HG03039 (cell line): Measurements from ENCODE around the gene UPK2.

Experiments used
- ATAC-seq: cut with Tn5 transposase; IDR thresholded peaks from one replicate; pipeline ENCODE4 v1.9.1; 2021; ENCODE audit warnings: mild to moderate bottlenecking, moderate library complexity; ENCODE audit not compliant: unreplicated experiment

The UPK2 gene

DNA sequence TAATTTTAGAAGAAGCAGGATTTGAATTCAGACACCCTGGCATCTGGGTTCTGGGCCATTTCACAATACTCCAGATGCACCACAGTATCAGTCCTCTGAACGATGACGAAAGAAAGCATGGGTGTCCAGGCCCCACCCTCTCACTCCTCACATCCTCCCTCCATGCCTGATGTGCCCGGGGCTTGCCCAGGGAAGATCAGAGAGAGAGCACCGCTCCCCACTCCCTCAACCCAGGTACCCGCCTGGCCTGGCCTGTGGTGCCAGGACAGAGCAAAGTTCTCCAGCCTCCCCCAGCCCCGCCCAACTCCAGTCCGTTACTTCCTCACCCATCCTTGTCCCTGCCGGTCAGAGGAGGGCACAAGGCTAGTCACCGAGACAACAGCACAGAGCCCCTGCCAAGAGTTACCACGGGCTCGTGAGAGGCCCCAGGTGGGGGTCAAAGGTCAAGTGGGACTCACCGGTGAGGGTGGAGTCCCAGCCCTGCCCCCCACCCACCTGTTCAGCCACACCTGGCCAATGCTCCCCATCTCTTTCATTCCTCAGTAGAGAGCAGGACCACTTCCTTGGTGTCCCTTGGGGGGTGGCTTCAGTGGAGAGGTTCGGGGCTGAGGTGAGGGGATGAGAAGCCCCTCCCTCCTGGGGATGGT is 38.5 kb upstream of the UPK2 start:
- ATAC-seq = no peak

DNA sequence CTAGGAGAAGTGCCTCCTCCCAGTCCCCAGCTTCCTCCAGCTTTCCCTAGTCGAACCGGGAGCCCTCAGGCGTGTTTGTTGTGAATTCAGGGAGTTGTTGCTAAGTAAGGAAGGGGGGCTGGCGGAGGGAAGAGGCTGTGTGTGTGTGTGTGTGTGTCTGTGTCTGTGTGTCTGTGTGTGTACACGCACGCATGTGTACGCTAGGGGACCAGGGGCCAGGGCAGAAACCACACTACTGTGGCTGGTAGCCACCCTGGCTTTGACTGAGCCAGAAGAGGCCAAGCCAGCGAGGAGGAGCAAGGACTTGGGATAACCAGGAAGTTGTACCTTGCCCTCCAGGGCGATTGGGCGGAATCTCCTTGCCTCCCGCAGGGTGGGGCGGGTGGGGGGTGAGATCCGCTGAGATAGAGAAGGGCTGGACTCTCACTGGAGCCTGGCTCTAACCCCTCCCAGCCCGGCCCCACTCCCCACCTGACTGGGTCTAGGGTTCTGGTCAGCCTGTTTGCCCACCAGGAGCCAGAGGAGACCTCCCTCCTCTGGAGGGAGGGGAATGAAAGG is 37.9 kb upstream of the UPK2 start:
- ATAC-seq = no peak

DNA sequence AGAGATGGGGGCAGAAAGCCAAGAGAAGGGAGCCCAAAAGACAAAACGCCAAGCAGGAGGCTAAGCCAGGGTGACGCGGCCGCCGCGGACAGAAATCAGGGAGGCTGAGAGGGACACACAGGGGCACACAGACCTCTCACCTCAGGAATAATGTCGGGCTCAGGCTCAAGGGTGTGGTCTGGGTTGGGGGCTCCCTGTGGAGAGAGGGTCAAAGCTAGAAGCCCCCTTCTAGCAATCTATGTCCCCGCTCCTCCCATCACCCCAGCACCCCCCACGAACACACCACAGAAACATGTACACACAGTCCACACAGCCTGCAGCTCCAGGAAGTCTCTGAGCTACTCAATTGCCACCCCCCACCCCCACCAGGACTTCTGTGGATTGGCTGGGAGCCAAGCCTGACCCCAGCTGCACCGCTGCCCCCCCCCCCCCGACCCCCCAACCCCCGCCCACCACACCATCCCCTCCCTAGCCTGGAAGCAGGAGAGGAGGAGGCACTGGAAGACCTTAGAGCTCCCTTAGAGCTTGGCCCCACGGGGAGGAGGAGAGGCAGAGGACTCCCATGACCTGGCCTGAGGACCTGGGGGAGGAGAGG is 37.3 kb upstream of the UPK2 start:
- ATAC-seq = no peak

DNA sequence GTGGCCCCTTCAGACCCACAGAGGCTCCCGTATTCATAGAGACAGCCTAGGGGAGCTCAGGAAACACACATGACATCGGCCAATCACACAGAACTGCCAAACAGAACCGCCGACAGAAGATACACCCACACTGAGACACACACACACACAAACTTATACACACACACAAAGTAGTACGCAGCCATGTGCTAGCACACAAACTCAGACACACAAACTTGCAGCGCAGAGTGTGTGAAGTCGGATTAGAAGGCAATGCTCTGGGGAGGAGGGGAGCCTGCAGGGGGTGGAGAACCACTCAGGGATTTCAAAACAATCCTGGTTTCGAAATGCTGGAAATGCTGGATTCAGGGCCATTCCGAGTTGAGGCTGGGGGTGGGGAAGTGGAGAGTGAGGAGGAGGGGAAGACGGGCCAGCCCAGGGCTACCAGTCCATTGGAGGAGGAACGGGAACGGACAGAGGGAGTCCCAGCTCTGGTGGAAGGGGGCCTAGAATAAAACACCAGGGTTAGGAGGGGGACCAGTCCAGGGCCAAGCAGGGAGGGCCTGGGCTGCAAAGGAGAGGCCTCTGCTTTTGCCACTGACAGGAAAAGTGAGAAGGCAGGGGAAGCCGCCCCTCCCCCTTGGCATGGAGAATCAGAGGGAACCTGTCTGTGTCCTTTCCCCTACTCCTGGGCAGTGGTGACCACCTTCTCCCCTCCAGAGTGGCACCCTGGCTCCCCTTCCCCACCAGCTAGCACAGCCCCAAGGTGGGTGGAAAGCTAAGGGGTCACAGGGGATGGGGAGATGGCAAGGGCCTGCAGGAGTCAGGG is 34.8 kb upstream of the UPK2 start:
- no peak for ATAC-seq

DNA sequence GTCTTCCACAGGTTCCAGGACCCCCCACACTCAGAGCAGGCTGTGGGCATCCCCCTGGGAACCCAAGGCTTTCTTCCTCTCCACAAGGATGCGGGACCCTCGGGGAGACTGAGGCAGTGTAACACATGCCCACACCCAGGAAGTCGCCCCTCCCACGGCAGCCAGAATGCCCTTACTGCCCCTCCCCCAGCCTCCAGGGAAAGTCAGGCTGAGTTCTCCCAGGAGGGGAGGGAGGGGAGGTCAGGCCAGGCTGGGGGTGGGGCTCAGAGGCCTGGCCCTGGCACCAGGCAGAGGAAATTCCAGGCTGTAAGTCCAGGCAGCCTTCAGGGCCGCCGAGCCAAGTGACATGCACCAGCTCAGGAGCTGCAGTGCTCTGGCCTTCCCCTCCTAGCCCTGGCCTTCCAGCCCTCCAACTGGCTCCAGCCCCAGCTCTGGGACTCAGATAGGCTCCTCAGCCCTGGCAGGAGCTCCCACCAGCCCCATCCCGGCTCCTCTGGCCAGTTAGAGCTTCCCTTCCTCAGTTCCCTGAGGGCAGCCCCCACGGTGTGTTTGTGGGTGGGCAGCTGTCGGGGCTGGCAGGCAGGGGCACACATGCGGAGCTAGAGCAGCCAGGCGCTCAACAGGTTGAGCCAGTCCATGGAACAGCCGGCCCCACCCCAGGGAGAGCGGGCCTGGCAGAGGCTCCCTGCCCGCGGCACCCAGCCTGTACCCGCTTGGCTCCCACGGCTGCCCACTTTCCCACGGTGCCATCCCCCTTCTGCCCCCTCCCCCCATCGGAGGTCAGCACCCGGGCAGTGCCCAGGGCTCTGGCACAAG is 34.0 kb upstream of the UPK2 start:
- no peak for ATAC-seq

DNA sequence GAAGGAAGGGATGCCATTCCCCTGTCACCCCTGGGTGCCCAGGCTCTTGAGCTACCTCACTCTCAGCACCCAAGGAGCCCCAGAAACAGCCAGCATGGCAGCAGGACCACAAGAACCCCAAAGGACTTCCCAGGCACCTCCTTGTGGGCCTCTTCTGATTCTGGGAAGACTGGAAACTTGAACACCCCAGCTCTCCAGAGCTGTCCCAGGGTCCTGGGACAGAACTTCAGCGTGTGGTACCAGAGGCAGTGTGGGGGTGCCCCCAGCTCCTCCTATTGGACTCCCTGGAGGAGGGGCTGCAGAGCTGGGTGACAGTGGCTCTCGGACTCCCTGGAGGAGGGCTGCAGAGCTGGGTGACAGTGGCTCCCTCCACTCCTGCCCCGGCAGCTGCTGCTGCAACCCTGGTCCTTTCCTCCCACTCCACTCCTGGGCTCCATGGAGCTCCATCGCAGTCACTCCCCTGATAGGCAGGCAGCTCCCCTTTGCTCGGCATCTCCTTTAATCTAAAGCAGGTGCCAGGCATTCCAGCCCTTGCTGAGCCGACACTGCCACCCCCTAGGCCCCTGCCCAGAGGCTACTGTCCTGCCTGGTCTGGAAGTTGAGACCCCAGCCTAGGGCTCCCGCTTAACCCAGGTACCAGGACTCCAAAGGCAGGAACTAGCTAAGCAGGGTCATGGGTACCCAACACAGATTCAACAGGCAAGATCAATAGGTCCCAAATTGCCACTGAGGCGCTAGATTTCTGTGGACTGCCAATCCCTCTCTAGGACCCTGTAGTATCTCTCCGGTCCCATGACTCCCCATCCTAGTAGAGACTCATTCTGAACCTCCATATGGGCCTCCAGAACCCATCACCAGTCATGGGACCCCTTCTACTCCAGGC is 33.1 kb upstream of the UPK2 start:
- no peak for ATAC-seq

GRCh38 chr11:118923721-118924587 is 32.1 kb upstream of the UPK2 start:
- ATAC-seq = no peak

GRCh38 chr11:118924591-118925585 is 31.2 kb upstream of the UPK2 start:
- no peak for ATAC-seq

- ATAC-seq = no peak
Observed at GRCh38 chr11:118927554-118928100, 28.5 kb upstream of the UPK2 start.

GRCh38 chr11:118928101-118928869 is 27.8 kb upstream of the UPK2 start:
- peak; percentile 38 for ATAC-seq

- no peak for ATAC-seq
Observed at GRCh38 chr11:118928870-118929500, 27.1 kb upstream of the UPK2 start.

DNA sequence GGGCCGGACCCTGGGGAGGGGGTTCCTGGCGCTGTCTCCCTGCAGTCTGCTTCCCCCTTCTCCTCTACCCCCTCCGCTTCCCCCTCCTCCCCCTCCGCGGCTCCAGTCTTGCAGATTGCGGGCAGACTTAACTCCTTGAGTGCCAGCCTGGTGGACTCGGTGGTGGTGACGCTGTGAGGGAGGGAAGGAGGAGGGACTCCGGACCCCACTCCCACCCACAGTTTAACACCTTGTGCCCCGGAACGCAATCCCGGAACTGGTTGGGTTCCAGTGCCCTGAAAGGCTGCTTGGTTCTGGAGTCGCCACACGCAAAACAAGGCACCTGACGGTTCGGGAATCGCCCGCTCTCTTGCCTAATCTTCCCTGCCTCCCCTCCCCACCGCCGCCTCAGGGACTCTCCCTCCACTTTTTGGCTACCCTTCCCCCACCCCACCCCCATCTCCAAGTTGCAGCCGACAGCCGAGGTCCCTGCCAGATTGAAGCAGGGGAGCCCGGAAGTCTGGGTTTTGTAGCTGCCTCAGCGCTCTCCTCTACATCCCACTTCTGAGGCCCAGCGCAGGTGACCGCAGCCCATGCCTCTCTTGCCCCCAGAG is 26.5 kb upstream of the UPK2 start:
- ATAC-seq = no peak

- ATAC-seq = no peak
Observed at GRCh38 chr11:118930094-118930712, 25.9 kb upstream of the UPK2 start.

- ATAC-seq = no peak
Observed at GRCh38 chr11:118931571-118931970, 24.5 kb upstream of the UPK2 start.

DNA sequence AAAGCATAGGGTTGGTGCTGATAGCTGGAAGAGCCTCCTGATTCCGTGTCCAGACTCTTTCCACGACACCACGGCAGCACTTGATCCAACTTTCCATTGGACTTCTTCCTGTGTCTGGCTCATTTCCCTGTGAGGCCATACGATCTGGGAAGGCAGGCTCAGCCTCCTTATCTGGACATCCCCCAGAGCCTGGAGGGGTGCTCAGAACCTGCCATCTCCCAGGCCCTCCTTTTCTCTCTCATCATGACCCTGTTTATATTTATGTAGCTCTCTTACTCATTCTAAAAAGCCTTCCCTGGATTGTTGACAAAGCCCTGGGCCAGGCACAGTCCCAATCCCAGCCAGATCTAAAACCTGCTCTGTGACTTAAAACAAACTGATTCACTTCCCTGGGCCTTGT is 22.6 kb upstream of the UPK2 start:
- no peak for ATAC-seq

DNA sequence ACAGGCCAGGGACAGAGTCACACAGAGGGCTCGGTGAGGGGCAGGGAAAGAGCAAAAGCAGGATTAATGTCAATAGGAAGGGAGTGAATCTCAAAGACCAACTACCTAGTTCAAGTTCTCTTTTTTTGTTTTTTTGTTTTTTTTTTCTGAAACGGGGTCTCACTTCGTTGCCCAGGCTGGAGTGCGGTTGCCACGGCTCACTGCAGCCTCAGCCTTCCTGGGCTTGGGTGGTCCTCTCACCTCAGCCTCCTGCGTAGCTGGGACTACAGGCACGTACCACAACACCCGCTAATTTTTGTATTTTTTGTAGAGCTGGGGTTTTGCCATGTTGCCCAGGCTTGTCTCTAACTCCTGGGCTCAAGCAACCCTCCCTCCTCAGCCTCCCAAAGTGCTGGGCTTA is 20.7 kb upstream of the UPK2 start:
- ATAC-seq = no peak
